ENCODE data around the gene TOM1L2.

DNA sequence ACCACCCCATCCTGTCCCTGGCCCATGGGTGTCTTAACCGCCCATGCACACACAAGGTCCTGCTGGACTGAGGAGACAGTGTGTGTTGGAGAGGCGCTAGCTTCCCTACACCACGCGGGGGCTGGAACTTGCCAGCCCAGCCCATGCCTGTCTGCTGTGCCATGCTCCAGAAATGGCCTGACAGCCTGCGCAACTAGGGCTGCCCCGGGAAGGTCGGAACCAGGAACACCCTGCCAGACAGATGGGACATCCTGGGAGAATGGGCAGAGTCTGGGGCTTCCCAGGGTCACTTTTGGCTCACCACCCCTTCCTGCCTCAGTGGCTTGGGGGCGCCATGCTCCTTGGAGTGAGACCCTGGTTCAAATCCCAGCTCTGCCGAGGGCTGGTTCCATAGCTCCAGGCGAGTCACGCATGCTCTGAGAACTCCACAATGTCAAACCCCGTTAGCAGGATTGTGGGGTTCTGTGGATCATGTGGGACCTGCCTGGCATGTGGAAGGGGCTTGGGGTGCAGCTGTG is 171.6 kb downstream of the TOM1L2 start:
- peak; percentile 11 for TF ChIP-seq CTCF (IDR thresholded peaks at IDR 0.05; ENCODE audit: borderline replicate concordance, extremely low read depth, low read length, poor library complexity, severe bottlenecking)
- TF ChIP-seq EZH2 (IDR thresholded peaks at IDR 0.05; ENCODE audit: borderline replicate concordance, low read depth, low read length, severe bottlenecking), result no peak
